Measurements from ENCODE around the gene GRK6.

Gene GRK6

DNA sequence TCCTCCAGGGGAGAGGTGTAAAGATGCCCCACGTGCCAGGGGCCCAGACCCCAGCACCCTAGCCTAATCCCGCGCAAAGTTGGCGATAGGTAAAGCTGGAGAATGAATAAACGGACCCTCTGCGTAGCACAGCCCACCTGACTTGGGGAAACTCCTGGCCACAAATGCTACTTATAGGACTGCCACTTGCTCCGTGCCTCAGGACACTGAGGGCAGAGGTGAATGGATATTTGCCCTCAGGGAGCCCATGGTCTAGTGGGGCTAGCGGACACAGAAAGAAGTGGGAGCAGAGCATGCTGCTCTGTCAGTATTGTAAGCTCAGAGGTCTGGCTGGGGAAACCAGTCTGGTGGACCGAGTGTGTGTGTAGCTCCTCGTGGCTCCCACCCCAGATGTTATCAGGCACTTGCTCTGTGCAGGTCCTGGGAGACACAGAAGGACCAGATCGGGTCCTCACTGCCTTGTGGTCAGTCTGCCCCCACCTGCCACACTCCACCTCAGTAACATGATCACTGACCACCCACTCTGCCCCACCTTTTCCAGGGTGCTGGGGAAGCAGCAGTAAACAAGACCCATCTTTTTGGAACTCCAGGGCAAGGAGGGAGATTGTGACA lies 841 bp downstream of the GRK6 start:
- DNase-seq: no peak

GRCh38 chr5:177427919-177428573 lies 1.6 kb downstream of the GRK6 start:
- no peak for DNase-seq

DNA sequence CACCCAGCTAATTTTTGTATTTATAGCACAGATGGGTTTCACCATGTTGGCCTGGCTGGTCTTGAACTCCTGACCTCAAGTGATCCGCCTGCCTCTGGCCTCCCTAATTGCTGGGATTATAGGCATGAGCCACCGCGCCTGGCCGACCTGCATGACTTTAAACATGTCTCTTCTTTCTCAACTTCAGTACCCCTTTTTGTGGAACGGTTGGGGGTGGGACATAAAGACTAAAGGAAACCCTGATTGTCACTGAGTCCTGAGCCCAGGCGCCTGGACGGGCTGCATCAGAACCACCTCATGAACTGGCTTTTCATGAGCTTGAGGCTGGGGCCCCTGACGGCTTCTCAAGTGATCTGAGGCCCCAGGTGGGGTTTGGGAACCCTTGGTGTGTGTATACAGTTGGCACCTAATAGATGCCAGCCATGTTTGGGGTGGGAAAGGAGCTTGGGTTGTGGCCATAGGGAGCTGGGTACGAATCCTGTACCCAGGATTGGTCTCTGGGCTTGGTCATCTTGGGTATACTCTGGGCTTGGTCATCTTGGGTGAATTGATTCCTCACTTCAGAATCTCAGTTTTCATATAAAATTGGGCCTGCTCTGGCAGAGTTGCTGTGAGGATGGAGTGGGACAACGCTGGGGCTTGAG lies 2.2 kb downstream of the GRK6 start:
- DNase-seq: no peak

DNA sequence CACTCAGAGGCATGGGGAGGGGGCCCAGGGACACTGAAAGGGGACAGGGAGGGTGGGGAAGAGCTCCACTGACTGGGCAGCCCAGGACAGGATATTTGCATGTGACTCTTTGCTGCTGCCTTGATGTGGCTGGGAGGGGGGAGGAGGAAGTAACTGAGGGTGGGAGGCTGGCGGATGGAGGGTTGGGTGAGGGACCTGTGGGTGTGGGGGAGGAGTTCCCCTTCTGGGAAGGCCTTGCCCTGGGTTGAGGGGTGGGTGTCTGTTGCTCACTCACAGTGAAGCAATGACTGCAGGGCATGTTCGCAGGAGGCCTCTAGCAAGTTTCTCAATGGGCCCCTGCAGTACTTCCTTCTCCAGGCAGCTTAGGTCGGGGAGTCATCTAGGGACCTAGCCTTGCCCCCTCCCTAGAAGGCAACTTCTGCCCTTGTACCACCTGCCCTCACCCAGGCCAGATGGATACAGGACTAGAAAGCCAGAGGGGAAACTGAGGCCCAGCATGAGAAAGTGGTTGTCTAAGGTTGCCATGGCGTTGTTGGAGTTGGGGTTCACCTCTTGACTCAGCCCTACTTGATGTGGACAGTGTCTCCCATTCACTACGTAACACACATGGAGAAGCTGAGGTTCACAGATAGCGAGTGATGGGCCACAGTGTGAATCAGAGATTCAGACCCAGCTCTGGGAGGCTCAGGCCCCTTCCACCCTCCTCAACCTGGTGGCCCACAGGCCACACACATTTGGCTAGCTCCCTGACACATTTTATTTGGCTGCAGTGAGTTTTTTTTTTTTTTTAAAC lies 3.0 kb downstream of the GRK6 start:
- DNase-seq: peak; percentile 85

- no peak for DNase-seq
Observed at GRCh38 chr5:177430140-177430951, 3.9 kb downstream of the GRK6 start.

DNA sequence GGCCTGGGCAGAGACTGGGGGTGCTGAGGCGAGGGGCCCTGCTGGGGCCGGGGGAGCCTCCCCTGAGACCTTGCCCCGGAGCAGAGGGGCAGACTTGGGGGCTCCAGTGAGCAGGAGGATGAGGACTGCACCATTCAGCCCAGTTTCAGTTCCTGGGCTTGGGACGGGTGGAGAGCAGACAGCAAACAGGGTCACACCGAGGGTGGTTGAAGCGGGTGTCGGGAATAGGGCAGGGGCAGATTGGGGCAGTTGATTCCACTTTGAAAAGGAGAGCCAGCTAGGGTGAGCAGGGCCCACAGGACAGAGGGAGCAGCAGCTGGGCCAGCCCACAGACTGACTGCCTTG lies 4.5 kb downstream of the GRK6 start:
- DNase-seq: no peak

GRCh38 chr5:177431317-177432142 lies 5.1 kb downstream of the GRK6 start:
- peak; percentile 87 for DNase-seq

- no peak for DNase-seq
Observed at GRCh38 chr5:177432143-177432838, 5.8 kb downstream of the GRK6 start.

DNA sequence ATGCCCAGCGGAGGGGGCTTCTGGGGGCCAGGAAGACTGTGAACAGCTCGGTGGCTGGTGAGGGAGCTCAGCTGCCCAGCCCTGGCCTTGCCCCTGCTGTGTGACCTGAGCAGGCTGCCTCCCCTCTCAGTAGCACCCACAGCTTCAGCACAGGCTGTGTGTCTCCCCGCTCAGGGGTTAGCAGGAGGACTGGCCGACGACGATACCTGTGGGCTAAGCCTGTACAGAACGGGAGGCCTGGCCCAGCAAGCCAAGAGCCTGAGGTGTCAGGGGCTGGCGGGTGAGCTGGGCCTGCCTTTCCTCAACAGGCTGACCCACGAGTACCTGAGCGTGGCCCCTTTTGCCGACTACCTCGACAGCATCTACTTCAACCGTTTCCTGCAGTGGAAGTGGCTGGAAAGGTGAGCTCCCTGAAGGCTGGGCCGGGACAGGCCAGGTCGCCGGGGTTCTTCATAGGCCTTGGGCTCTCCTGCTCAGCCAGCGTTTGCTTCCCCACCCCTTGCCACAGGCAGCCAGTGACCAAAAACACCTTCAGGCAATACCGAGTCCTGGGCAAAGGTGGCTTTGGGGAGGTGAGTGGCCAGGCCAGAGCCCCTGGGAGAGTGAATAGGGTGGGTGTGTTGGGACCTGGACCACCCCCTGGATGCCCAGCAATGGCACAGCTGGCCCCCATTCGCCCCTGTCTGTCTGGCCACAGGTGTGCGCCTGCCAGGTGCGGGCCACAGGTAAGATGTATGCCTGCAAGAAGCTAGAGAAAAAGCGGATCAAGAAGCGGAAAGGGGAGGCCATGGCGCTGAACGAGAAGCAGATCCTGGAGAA lies 6.6 kb downstream of the GRK6 start:
- DNase-seq: no peak

DNA sequence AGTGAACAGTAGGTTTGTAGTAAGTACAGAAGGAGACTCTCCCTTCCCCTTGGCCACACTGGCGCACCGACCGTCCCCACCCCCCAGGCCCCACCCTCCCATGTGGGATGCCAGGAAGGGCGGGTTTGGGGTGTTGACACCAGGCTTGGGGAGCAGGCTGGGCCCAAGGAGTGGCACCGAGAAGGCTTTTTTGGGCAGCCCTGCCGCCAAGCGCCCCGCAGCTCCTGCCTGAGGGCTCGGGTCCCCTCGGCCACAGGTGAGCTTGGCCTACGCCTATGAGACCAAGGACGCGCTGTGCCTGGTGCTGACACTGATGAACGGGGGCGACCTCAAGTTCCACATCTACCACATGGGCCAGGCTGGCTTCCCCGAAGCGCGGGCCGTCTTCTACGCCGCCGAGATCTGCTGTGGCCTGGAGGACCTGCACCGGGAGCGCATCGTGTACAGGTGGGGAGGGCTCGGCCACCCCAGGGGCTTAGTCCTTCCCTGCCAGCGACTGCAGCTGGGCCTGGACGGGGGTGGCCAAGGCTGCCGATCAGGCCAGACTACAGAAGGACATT lies 7.3 kb downstream of the GRK6 start:
- DNase-seq: no peak

GRCh38 chr5:177434437-177434836 lies 8.0 kb downstream of the GRK6 start:
- peak; percentile 57 for DNase-seq

DNA sequence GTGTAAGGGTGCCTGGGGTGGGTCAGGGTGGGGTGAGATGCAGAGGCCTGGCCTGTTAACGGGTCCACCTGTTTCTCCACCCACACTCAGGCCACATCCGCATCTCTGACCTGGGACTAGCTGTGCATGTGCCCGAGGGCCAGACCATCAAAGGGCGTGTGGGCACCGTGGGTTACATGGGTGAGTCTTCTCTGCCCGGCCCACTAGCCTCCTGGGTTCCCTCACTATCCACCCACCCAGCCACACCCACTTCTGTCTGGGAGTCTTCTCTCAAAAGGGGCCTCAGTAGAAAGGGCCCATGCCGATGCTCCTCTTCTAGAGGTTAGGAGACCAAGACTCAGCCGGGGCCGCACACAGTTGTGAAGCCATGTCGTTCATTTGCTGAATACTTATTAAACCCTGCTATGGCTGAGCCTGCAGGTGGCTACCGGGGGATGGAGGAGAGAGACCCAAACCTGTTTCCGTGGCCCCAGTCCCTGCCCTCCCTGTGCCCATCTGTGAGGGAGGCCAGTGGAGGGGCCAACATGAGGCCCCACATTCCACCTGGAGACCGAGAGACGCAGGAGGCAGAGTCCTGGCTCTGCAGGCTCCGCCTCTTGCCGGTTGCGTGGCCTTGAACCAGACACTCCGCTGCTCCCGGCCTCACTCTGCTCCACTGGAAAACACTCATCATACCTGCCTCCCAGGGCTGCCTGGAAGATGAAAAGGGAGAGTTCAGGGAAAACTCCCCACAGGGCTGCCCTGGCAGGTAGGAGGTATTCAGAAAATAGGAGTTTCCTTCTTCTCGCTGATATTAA lies 8.7 kb downstream of the GRK6 start:
- DNase-seq: no peak

DNA sequence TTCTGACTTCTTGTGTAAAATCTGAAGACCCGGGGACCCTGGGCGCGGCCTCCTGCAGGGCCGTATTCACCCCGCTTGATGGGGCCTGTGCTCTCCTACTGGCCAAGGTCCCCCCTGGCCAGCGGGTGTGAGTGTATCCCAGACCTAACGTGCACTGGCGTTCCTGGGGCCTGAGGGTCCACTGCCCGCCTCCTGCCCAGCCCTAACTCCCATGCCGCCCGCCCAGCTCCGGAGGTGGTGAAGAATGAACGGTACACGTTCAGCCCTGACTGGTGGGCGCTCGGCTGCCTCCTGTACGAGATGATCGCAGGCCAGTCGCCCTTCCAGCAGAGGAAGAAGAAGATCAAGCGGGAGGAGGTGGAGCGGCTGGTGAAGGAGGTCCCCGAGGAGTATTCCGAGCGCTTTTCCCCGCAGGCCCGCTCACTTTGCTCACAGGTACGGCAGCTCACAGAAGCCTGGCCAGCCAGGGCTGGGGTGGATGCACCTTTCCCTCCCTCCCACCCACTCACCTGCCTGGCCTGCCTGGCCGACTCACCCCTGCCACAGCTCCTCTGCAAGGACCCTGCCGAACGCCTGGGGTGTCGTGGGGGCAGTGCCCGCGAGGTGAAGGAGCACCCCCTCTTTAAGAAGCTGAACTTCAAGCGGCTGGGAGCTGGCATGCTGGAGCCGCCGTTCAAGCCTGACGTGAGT lies 9.5 kb downstream of the GRK6 start:
- no peak for DNase-seq

DNA sequence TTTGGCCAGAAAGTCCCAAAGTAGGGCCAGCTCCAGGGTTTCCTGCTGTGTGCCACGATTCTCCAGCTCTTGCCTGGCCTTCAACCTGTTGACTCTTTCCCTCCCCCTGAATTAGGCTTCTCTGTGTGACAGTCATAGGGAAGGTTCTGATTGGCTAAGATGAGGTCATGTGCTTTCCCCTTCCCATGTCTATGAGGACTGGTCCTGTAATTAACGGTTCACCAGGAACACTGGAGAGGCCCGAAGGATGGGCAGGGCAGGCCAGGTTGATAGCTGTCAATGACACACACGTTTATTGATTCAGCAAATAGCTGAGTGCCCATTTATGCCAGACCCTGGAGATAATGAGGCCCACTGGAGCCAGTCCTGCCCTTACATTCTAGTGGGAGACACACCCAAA lies 11.1 kb downstream of the GRK6 start:
- DNase-seq: no peak

- no peak for DNase-seq
Observed at GRCh38 chr5:177438468-177438867, 12.0 kb downstream of the GRK6 start.

DNA sequence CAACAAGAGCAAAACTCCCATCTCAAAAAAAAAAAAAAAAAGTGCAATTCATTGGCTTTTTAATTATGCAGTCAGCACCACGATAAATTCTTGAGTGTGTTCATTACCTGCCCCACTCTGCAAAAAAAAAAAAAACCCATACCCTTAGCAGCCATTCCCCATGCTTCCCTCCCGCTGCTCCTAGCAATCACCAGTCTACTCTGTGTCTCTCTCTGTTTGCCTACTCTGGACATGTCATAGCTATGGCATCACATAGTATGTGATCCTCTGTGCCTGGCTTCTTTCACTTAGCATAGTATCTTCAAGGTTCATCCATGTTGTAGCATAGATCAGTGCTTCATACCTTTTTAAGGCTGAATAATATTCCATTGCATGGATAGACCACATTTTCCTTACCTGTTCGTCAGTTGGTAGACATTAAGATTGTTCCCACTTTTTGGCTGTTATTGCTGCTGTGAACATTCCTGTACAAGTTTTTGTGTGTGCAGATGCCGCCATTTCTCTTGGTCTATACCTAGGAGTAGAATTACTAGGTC lies 13.1 kb downstream of the GRK6 start:
- DNase-seq: no peak

GRCh38 chr5:177440211-177440989 lies 13.9 kb downstream of the GRK6 start:
- peak; percentile 82 for DNase-seq

All from central memory CD4-positive, alpha-beta T cell (primary cell).